Fibroblast of the conjunctiva (primary cell): ENCODE data around the gene TPP1.
A peak's percentile ranks its signal among the peaks of the same experiment; 100 is the strongest.

Source experiments
- DNase-seq: peaks from one replicate; pipeline ENCODE4 v3.0.0-alpha.2; 2010; ENCODE audit warnings: low read depth

Gene TPP1

DNA sequence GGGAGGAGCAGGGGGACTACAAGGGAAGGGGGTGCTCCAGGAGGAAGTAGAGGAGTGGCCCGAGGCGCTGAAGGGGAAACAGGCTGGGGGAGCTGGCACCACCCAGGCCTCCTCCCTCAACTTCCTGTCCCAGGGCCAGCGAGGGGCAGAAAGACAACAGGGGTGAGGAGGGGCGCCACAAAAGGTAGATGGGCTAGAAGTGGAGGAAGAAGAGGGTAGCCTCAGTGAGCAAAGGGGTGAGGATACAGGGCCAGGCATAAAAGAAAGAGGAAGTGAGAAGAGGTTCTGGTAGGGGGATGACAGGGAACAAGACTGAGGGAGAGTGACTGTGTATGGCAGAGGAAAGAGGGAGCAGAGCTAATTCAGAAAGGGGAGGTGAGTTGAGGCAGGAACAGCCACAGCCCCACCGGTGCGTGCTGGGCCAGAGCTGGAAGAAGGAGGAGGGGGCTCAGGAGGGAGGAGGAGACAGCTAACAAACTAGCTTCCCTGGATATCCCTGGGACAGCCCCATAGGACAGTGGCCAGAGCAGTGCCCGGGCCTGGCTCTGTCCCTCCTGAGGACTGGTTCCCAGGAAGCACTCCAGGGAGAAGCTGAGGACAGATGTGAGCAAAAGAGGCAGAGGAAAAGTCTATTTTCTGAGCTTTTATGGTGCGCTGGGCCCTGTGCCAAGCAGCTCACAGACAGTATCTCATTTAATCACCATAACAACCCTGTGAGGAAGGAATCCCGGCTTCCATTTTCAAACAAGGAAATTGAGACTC is 27.9 kb upstream of the TPP1 start:
- no peak for DNase-seq

GRCh38 chr11:6646576-6646917 is 27.3 kb upstream of the TPP1 start:
- DNase-seq = peak; percentile 68

DNA sequence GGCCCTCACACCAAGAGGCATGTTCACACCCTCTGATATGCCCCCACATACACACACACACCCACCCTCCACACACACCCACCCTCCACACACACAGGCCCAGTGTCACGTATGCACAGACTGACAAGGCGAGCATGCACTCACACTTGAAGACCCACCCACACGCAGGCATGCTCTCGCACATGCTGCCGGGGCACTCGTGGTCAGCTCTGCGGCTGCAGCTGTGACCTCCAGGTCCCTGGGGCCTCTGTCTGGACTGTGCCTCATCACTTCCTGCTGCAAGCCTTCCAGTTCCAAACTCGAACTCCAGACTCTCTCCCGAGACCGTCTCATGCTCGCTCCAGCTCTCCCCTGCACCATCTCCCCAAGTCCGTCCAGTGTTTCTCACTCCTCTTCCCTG is 26.8 kb upstream of the TPP1 start:
- DNase-seq = peak; percentile 51

- no peak for DNase-seq
Observed at GRCh38 chr11:6642957-6643356, 23.7 kb upstream of the TPP1 start.

DNA sequence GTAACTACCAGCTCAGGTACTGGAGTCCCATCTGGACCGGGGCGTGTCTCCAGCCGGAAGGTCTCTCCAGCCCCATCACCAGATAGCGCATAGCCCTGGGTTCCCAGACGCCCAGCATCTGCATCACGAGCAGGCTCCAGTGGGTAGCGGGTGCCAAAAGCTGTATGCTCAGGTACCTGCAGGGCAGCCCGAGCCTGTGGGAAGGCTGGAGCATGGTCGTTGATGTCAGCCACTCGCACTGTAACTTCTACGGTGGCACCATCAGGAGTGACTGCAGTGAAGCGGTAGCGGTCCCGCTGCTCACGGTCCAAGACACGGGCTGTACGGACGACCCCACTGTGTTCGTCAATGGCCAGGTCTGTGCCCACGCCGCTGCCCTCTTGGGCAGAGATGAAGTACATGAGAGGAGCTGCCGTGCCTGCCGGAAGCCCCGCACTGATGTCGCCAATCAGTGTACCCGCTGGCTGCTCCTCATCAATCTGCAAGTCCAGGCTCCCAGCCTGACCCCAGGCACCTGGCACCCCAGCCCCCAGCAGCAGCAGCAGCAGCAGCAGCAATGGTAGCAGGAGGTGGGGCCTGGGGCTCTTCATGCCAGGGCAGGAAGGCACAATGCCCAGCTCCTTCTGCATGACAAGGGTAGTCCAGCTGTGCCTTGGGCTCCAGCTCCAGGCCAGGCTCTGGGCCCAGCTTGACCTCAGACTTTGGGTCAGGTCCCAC is 21.9 kb upstream of the TPP1 start:
- DNase-seq = no peak

DNA sequence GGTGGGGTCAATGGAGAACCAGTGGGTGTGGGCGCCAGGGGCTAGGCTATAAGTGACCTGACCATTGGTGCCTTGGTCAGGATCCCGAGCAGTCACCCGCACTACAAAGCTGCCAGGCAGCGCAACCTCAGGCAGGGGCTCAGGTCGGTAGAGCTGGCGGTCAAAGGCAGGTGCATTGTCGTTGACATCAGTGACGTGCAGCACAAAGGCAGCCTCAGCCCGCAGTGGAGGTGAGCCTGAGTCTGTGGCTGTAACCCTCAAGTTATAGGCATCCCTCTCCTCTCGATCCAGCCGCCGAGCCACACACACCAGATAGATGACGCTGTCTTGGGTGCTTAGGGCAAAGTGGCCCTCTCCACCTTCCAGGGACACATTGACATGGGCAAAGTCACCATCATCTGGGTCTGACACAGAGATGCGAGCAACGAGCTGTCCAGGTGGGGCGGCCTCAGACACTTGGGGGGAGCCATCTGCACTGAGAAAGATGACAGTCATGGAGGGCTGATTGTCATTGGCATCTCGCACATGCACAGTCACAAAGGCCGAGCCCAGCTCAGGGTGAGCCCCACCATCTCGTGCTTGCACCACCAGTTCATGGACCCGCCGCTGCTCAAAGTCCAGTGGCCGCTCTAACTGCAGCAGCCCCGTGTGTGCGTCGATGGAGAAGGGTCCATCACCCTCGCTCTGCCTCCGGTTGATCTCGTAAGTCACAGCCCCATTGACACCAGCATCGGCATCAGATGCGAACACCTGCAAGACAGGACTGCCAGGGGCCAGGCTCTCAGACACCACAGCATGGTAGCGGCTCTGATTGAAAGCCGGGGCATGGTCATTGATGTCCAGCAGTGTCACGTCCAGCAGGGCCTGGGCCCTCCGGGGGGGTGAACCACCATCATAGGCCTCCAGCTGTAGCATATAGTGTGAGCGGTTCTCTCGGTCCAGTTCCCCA is 21.1 kb upstream of the TPP1 start:
- DNase-seq = no peak

DNA sequence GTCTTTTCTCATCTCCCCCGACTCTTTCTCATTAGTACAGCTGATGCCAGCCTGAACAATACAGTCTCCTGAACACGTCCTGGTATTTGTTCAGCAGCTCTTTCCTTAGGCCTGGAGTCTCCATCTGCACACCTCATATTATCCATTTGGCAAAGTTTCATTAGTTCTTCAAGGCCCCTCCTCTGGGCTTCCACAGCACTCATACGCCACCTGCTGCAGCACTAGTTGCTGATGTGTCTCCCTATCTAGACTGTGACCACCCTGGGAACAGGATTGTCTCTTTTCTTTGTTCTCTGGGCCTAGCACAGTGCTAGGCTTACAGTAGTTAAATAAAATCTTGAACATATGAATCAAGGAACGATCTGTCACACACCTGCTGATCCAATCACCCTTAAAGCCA is 19.2 kb upstream of the TPP1 start:
- no peak for DNase-seq

- peak; percentile 64 for DNase-seq
Observed at GRCh38 chr11:6637871-6638270, 18.6 kb upstream of the TPP1 start.

DNA sequence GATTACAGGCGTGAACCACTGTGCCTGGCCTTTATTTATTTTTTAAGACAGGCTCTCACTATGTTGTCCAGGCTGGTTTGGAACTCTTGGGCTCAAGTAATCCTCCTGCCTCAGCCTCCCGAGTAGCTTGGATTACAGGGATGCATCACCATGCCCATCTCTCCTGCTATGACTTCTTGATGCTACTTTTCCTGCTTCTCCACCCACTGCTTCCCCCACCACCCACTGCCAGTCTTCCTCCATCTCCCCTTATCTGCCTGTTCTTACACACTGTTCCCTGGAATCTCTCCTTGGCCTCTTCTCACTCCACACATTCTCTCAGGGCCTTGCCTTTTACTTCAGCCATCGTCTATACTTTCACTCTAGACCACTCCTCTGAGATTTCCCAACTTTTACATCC is 17.3 kb upstream of the TPP1 start:
- no peak for DNase-seq

DNA sequence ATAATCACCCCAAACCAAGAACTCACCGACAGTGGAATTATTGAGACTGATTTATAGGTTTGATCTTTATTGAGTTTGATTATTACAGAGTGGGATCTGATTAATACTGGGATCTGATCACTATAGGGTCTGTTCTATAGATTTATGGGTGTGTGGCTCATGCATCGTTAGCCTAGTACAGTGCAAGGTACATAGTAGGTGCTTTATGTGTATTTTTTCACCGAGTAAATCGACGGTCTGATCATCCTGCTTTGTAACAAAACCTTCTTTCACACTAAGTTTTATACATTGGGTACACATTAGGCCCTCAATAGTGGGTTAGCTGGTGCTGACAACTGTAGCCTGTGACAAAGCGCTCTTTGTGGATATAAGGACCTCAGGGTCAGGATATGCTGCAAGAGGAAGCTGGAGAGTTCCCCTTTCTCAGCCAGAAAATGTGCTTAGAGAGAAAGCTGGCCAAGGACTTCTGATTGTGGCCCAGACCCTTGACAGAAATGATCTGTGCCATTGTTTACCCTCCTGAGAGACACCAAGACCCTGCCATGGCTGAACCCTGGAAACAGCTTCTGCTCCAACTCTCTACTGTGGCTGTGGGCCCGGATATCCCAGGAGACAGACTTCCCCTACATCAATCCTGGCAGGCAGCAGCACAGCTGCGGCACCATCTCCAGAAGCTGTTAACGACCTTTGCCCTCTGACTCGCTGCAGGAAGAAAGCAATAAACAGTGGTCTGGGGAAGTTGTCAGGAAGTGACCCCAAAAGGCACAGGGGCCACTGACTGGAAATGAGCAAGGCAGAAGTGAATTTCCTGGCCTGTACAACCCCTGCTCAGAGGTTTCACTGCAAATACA is 16.1 kb upstream of the TPP1 start:
- no peak for DNase-seq

- DNase-seq = no peak
Observed at GRCh38 chr11:6634534-6634933, 15.3 kb upstream of the TPP1 start.

GRCh38 chr11:6633422-6634408 is 14.5 kb upstream of the TPP1 start:
- DNase-seq = no peak

DNA sequence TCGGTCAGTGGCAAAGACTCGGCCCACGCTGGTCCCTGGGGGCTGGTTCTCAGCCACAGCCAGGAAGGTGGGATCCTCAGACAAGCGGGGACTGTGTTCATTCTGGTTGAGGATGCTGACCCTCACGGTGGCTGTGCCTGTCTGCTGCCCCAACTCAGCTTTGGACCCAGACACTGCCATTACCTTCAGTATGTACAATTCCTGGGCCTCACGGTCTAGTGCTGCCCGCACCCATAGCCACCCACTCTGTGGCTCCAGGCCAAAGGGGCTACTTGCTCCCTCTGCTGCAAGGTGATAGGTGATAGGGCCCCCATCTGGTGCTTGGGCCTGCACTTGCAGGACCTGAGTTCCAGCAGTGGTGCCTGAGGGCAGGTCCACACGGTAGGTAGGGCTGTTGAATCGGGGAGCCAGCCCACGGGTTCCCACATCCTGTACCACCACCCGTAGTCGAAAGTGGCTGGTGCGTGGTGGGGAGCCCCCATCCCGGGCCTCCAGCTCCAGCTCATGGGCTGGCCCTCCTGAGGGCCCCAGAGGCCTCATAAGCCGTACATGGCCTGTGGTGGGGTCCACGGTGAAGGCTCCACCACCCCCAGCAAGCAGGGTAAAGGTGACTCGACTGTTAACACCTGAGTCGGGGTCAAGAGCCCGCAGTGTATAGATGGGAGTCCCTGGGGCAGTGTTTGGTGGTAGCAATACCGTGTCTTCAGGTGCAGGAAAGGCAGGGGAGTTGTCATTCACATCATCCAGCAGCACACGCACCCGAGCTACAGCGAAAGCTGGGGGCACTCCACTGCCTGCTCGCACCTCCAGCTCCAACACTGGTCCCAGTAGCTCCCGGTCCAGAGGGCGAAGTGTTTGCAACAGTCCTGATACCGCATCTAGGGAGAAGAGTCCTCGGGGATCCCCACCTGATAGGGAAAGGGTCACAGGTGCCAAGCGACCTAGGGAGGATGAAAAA is 13.2 kb upstream of the TPP1 start:
- no peak for DNase-seq

DNA sequence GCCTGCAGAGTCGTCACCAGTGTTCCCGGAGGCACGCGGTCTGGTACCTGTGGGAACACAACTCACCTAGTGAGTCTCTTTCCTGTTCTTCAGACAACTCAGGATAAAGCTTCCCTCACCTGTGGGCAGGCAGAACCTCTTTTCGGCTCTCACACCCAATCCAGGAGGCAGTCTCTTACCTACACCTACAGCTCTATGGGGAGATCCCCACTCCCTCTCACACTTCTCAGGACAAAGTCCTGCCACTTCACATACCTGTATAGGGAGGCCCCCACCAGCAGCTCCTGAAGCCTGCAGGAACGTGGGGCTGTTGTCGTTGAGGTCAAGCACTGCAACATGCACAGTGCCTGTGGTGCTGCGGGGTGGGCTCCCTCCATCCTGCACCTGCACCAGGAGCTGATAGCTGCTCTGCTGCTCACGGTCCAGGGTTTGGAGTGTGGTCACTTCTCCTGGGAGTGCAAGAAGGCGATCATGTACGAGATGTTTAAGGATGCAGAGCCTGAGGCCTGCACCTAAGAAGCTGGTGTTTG is 12.2 kb upstream of the TPP1 start:
- no peak for DNase-seq

DNA sequence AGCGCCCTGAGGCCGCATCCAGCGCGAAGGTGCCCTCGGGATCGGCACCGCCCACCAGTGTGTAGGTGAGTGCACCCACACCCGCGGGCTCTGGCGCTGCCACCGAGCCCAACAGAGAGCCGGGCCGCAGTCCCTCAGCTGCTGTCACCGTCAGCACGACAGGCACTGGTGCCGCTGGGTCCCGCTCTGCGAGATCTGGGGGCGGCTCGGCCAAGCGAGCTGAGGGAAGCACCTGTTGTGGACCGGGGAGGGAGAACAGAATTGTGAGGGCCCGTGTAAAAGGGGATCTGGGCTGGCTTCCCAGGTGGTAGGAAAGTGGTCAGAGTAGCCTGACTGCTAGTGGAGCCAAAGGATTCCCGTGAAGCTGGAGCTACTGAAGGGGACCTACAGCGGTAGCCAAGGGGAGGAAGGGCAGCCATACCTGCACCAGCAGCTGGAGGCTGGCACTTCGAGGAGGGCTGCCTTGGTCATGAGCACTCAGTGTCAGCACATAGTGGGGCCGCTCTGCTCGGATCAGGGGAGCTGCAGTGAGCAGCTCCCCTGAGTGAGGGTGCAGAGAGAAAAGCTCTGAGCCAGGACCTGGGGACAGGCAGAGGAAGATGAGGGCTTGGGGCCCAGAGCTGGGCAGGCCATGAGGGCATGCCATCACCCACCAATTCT is 11.5 kb upstream of the TPP1 start:
- no peak for DNase-seq

GRCh38 chr11:6629892-6630631 is 10.8 kb upstream of the TPP1 start:
- DNase-seq = no peak

GRCh38 chr11:6629573-6629891 is 10.3 kb upstream of the TPP1 start:
- no peak for DNase-seq

- no peak for DNase-seq
Observed at GRCh38 chr11:6628526-6628925, 9.3 kb upstream of the TPP1 start.
